A549 (cell line): ENCODE measurements around the gene RNU6-9. TPM values are rescaled to one million over a fixed set of nuclear protein-coding genes. Genes with fewer than 3 reads are reported as not detected.

ENCODE experiments used
- ATAC-seq, 2 experiments: fragments of 200-7000 bp in 1 of 2; fragments of >200 bp in 1 of 2; cut with Nextera tagmentation in 1 of 2; cut with Tn5 transposase in 1 of 2; 3 replicates each; pipeline versions ENCODE4 v1.8.0 to v1.9.1; 2018 to 2020; ENCODE audit warnings: mild to moderate bottlenecking in 1 of 2, moderate library complexity in 1 of 2
- CTCF ChIA-PET: fragments of 300-600 bp; sonication (Branson Sonifier 250); formaldehyde crosslinking; extraction: SDS; loops from one replicate; lab custom pipeline; 2021; ENCODE audit warnings: antibody characterized with exemption, inconsistent platforms; lab: Yijun Ruan, JAX
- POLR2A ChIA-PET: fragments of 350-600 bp; formaldehyde crosslinking; extraction: SDS; loops from one replicate; lab custom pipeline; 2021; ENCODE audit warnings: antibody characterized with exemption, inconsistent platforms; lab: Yijun Ruan, JAX
- DNase-seq, 2 experiments: peaks; one replicate each; pipeline versions ENCODE4 v3.0.0 to v3.0.0-alpha.2; 2011 to 2016; ENCODE audit warnings: low read depth in 1 of 2, low spot score in 1 of 2
- FAIRE-seq: peaks from 2 replicates; lab custom pipeline; 2011; peaks lifted over from hg19 to GRCh38; lab: Jason Lieb, UNC
- H3K27ac ChIP-seq, 2 experiments: fragments of >200 bp; sonication (Bioruptor Twin); formaldehyde crosslinking; 3 replicates each; pipeline ENCODE4 v1.5.1; 2016 to 2017
- H3K4me1 ChIP-seq: fragments of >200 bp; sonication (Bioruptor Twin); formaldehyde crosslinking; 3 replicates; pipeline ENCODE4 v1.6.1; 2016
- H3K4me2 ChIP-seq: fragments of >200 bp; sonication (Bioruptor Twin); formaldehyde crosslinking; 3 replicates; pipeline ENCODE4 v1.6.1; 2016
- H3K4me3 ChIP-seq: fragments of >200 bp; sonication (Bioruptor Twin); formaldehyde crosslinking; 3 replicates; pipeline ENCODE4 v1.5.1; 2016
- H3K9me3 ChIP-seq: fragments of >200 bp; sonication (Bioruptor Twin); formaldehyde crosslinking; 3 replicates; pipeline ENCODE4 v1.6.1; 2016
- BHLHE40 ChIP-seq: IDR thresholded peaks from 2 replicates; pipeline ENCODE4 v1.6.1; 2012; ENCODE audit warnings: low read depth, low read length, inconsistent platforms
- CBX8 ChIP-seq: fragments of 200-600 bp; sonication (generic); IDR thresholded peaks from 2 replicates; pipeline ENCODE4 v1.6.1; 2016
- HES2 ChIP-seq: fragments of >200 bp; sonication (Bioruptor Twin); formaldehyde crosslinking; IDR thresholded peaks from 2 replicates; pipeline ENCODE4 v1.6.1; 2016
- HEYL ChIP-seq: fragments of 250-450 bp; sonication (Bioruptor Pico); IDR thresholded peaks from 2 replicates; pipeline ENCODE4 v1.8.0; 2021; ENCODE audit warnings: mild to moderate bottlenecking, moderate library complexity
- JUN ChIP-seq, 2 experiments: fragments of >200 bp; sonication (Bioruptor Twin); formaldehyde crosslinking; IDR thresholded peaks; 2 replicates in 1 of 2; 3 replicates in 1 of 2; pipeline ENCODE4 v1.6.1; 2016 to 2017
- KDM1A ChIP-seq: fragments of 200-600 bp; sonication (generic); IDR thresholded peaks from 2 replicates; pipeline ENCODE4 v1.6.1; 2016; ENCODE audit warnings: low read depth, mild to moderate bottlenecking
- MAFK ChIP-seq: fragments of 450-650 bp; IDR thresholded peaks from 2 replicates; pipeline ENCODE4 v1.6.1; 2014; ENCODE audit not compliant: partially characterized antibody
- PBX3 ChIP-seq: IDR thresholded peaks from 2 replicates; pipeline ENCODE4 v1.6.1; 2012
- PHF8 ChIP-seq: fragments of 200-600 bp; sonication (generic); IDR thresholded peaks from 2 replicates; pipeline ENCODE4 v1.6.1; 2016; ENCODE audit warnings: low read depth, mild to moderate bottlenecking, antibody characterized with exemption, moderate library complexity, borderline replicate concordance
- POLR2AphosphoS2 ChIP-seq: conservative IDR thresholded peaks from 2 replicates; pipeline ENCODE4 v1.6.1; 2012; ENCODE audit warnings: low read length, improper control_type of control experiment, inconsistent platforms
- RCOR1 ChIP-seq: fragments of 150-350 bp; IDR thresholded peaks from 2 replicates; pipeline ENCODE4 v1.6.1; 2014; ENCODE audit warnings: antibody characterized with exemption, low read length, low read depth
- REST ChIP-seq: fragments of 200-600 bp; sonication (generic); IDR thresholded peaks from 2 replicates; pipeline ENCODE4 v1.6.1; 2016; ENCODE audit warnings: antibody characterized with exemption, mild to moderate bottlenecking, moderate library complexity
- SREBF2 ChIP-seq: fragments of 450-650 bp; IDR thresholded peaks from 2 replicates; pipeline ENCODE4 v1.6.1; 2014; ENCODE audit warnings: mild to moderate bottlenecking, moderate library complexity
- TFCP2L1 ChIP-seq: fragments of 250-450 bp; sonication (Bioruptor Pico); IDR thresholded peaks from 2 replicates; pipeline ENCODE4 v1.5.0; 2021; ENCODE audit warnings: mild to moderate bottlenecking
- ZFP36 ChIP-seq: fragments of 450-650 bp; IDR thresholded peaks from 2 replicates; pipeline ENCODE4 v1.6.1; 2014; ENCODE audit warnings: borderline replicate concordance; ENCODE audit not compliant: partially characterized antibody
- WGBS: methylation state at CpG from one replicate; pipeline ENCODE4 v1.1.6; 2017; ENCODE audit errors: missing lambda C conversion rate; 5-methylcytosine and 5-hydroxymethylcytosine counted together
- polyA plus RNA-seq, 4 experiments: library from polyadenylated mRNA; depleted of rRNA in 3 of 4; stranded (reverse); fragments of >200 nt; fragmentation: RNase III in 1 of 4; extraction: RNeasy Plus Mini Kit Qiagen cat#74134 plus additional on column Dnase treatment in 1 of 4; gene quantifications; 2 replicates in 3 of 4; 3 replicates in 1 of 4; pipeline ENCODE4 v1.2.3, GENCODE V29; 2011 to 2017

The RNU6-9 gene
- polyA plus RNA-seq, 2 of the 4 experiments (the other 2 are of a cell fraction) = not detected

GRCh38 chr19:936175-936546, 42.9 kb downstream of the RNU6-9 start:
- H3K4me1 ChIP-seq = peaks cover 37% of the 10 kb centered on the region
- no peak overlapping the region for H3K4me2 ChIP-seq
- no peak for DNase-seq
- no peak overlapping the region for H3K4me3 ChIP-seq
- ChIA-PET CTCF (interaction anchor here (0.6 to 1.8 kb wide), 4 partner anchors 9 to 288 kb away, joined by 3 to 4 read pairs (median 3); no protein-coding TSS in a partner anchor), POLR2A (no interaction called here)
- 95% methylated on average over 10 of the region's 10 CpGs for WGBS
- ATAC-seq = no peak
- no peak overlapping the region for H3K27ac ChIP-seq
- H3K9me3 ChIP-seq = no peaks in the 10 kb centered on the region
- no peak for FAIRE-seq
- TF ChIP-seq CBX8 (no peak), POLR2AphosphoS2 (no peak), REST (no peak), KDM1A (no peak), SREBF2 (no peak), RCOR1 (no peak), TFCP2L1 (CRISPR knock-in tag) (no peak), PBX3 (no peak), HES2 (no peak), MAFK (no peak)

GRCh38 chr19:937259-937694, 44.0 kb downstream of the RNU6-9 start:
- Histone ChIP-seq H3K27ac (no peak overlapping the region), H3K4me1 (peaks cover 44% of the 10 kb centered on the region), H3K4me3 (no peak overlapping the region), H3K9me3 (no peaks in the 10 kb centered on the region), H3K4me2 (no peak overlapping the region)
- 90% methylated on average over 16 of the region's 16 CpGs for WGBS
- CTCF ChIA-PET = interaction anchor here (0.7 to 1.8 kb wide), 4 partner anchors 15 to 45 kb away, joined by 3 to 4 read pairs (median 4); no protein-coding TSS in a partner anchor
- TF ChIP-seq HEYL (no peak), REST (no peak), PHF8 (no peak), BHLHE40 (no peak), JUN (IDR thresholded peaks at IDR 0.05) (no peak), ZFP36 (no peak)
- FAIRE-seq = no peak
- POLR2A ChIA-PET = no interaction called here
- DNase-seq = no peak
- ATAC-seq = no peak
